Ishikawa (cell line): ENCODE measurements around the gene ADGRL3.
A peak's percentile ranks its signal among the peaks of the same experiment; 100 is the strongest.

Source experiments
- CEBPB ChIP-seq: IDR thresholded peaks from 2 replicates; pipeline ENCODE4 v1.6.1; 2012
- CREB1 ChIP-seq: IDR thresholded peaks from 2 replicates; pipeline ENCODE4 v1.6.1; 2012; ENCODE audit warnings: low read depth
- EGR1 ChIP-seq: IDR thresholded peaks from 2 replicates; pipeline ENCODE4 v1.6.1; 2012
- EP300 ChIP-seq: IDR thresholded peaks from 2 replicates; pipeline ENCODE4 v1.6.1; 2012; ENCODE audit warnings: borderline replicate concordance
- FOXM1 ChIP-seq: IDR thresholded peaks from 2 replicates; pipeline ENCODE4 v1.6.1; 2012; ENCODE audit warnings: low read depth, borderline replicate concordance
- NFIC ChIP-seq: IDR thresholded peaks from 2 replicates; pipeline ENCODE4 v1.6.1; 2012
- RAD21 ChIP-seq: IDR thresholded peaks from 2 replicates; pipeline ENCODE4 v1.6.1; 2012; ENCODE audit warnings: low read depth
- TAF1 ChIP-seq: IDR thresholded peaks from 2 replicates; pipeline ENCODE4 v1.6.1; 2012; ENCODE audit warnings: low read depth, mild to moderate bottlenecking
- TCF12 ChIP-seq: IDR thresholded peaks from 2 replicates; pipeline ENCODE4 v1.6.1; 2012; ENCODE audit warnings: low read depth
- TEAD4 ChIP-seq: IDR thresholded peaks from 2 replicates; pipeline ENCODE4 v1.6.1; 2012
- YY1 ChIP-seq: IDR thresholded peaks from 2 replicates; pipeline ENCODE4 v1.6.1; 2012; ENCODE audit warnings: low read depth
- ZBTB7A ChIP-seq: IDR thresholded peaks from 2 replicates; pipeline ENCODE4 v1.6.1; 2012; ENCODE audit warnings: low read depth
- TF ChIP-seq, protein P1 (sequence below): IDR thresholded peaks from 2 replicates; pipeline ENCODE4 v1.6.1; 2012
- TF ChIP-seq, protein P2 (sequence below): IDR thresholded peaks from 2 replicates; pipeline ENCODE4 v1.6.1; 2012; ENCODE audit warnings: low read depth, mild to moderate bottlenecking
- TF ChIP-seq, protein P3 (sequence below): IDR thresholded peaks from 2 replicates; pipeline ENCODE4 v1.6.1; 2012

The ADGRL3 gene

DNA sequence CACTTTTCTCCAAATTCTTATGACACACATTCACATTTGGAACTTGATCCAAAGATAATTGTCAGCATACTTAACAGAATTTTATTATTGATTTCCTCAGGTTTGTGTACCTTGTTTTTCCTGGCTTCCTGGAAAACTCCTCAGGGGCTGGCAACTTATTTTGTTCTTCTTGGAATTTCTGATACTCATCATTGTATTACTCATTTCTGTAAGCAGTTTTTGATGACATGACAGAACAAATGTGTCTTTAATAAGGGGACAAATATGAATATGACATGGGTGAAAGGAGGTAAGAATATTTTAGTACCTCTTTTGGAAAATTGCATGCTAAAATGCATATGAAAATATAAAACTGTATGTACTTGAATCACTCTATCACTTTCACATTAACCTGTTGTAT lies 237.8 kb downstream of the ADGRL3 start:
- TF ChIP-seq, protein P1, sequence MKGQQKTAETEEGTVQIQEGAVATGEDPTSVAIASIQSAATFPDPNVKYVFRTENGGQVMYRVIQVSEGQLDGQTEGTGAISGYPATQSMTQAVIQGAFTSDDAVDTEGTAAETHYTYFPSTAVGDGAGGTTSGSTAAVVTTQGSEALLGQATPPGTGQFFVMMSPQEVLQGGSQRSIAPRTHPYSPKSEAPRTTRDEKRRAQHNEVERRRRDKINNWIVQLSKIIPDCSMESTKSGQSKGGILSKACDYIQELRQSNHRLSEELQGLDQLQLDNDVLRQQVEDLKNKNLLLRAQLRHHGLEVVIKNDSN = no peak
- no peak for TF ChIP-seq YY1
- TF ChIP-seq FOXM1 = no peak
- TF ChIP-seq TAF1 = no peak
- no peak for TF ChIP-seq NFIC
- TF ChIP-seq EGR1 = no peak

DNA sequence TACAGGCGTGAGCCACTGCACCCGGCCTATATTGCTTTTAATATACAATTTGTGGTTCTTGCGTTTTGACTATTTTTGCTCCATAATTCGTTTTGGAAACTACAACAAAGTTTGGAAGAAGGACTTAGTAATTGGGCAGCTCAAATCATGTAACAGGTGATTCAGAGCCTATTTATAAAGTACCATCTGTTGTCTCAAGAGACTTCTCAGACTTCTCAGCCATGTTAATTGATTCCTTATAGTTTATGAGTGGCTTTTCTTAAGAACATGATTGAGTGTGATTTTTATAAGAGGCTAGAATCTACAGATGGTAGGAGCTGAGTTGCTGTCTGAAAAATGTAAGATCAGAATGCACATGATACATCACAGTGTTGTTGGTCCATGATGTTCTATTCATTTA lies 240.2 kb downstream of the ADGRL3 start:
- TF ChIP-seq ZBTB7A = no peak
- TF ChIP-seq EP300 = no peak
- TF ChIP-seq CEBPB = no peak
- TF ChIP-seq TAF1 = no peak
- no peak for TF ChIP-seq NFIC
- no peak for TF ChIP-seq FOXM1
- TF ChIP-seq CREB1 = no peak
- TF ChIP-seq, protein P1 = no peak
- TF ChIP-seq YY1 = no peak
- TF ChIP-seq TEAD4 = no peak
- no peak for TF ChIP-seq TCF12
- TF ChIP-seq, protein P2, sequence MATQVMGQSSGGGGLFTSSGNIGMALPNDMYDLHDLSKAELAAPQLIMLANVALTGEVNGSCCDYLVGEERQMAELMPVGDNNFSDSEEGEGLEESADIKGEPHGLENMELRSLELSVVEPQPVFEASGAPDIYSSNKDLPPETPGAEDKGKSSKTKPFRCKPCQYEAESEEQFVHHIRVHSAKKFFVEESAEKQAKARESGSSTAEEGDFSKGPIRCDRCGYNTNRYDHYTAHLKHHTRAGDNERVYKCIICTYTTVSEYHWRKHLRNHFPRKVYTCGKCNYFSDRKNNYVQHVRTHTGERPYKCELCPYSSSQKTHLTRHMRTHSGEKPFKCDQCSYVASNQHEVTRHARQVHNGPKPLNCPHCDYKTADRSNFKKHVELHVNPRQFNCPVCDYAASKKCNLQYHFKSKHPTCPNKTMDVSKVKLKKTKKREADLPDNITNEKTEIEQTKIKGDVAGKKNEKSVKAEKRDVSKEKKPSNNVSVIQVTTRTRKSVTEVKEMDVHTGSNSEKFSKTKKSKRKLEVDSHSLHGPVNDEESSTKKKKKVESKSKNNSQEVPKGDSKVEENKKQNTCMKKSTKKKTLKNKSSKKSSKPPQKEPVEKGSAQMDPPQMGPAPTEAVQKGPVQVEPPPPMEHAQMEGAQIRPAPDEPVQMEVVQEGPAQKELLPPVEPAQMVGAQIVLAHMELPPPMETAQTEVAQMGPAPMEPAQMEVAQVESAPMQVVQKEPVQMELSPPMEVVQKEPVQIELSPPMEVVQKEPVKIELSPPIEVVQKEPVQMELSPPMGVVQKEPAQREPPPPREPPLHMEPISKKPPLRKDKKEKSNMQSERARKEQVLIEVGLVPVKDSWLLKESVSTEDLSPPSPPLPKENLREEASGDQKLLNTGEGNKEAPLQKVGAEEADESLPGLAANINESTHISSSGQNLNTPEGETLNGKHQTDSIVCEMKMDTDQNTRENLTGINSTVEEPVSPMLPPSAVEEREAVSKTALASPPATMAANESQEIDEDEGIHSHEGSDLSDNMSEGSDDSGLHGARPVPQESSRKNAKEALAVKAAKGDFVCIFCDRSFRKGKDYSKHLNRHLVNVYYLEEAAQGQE = no peak
- TF ChIP-seq, protein P3, sequence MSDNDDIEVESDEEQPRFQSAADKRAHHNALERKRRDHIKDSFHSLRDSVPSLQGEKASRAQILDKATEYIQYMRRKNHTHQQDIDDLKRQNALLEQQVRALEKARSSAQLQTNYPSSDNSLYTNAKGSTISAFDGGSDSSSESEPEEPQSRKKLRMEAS = no peak
- TF ChIP-seq EGR1 = no peak
- TF ChIP-seq RAD21 = no peak

DNA sequence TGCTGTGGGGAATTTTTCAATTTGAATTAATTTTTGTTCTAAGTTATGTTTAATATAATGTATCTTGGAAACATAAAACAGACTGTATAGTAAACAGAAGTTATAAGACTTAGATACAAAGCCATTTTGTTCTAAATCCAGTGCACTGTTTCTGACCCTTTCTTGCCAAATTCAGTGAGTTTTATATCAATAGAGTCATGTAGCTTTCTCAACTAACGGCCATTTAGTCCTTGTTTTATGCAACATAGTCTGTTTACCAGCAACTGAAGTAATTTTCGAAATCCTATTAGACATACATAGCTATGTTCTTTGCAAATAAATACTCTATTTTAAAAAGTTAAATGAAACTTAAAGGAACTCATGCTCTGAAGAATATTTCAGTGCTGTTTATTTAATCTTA lies 242.8 kb downstream of the ADGRL3 start:
- no peak for TF ChIP-seq TEAD4
- TF ChIP-seq, protein P3 = no peak
- TF ChIP-seq EGR1 = no peak
- no peak for TF ChIP-seq RAD21
- no peak for TF ChIP-seq TCF12
- TF ChIP-seq EP300 = no peak
- TF ChIP-seq, protein P1 = no peak
- TF ChIP-seq CEBPB = no peak
- no peak for TF ChIP-seq TAF1
- no peak for TF ChIP-seq NFIC
- TF ChIP-seq FOXM1 = no peak
- no peak for TF ChIP-seq CREB1
- TF ChIP-seq YY1 = no peak
- no peak for TF ChIP-seq ZBTB7A

DNA sequence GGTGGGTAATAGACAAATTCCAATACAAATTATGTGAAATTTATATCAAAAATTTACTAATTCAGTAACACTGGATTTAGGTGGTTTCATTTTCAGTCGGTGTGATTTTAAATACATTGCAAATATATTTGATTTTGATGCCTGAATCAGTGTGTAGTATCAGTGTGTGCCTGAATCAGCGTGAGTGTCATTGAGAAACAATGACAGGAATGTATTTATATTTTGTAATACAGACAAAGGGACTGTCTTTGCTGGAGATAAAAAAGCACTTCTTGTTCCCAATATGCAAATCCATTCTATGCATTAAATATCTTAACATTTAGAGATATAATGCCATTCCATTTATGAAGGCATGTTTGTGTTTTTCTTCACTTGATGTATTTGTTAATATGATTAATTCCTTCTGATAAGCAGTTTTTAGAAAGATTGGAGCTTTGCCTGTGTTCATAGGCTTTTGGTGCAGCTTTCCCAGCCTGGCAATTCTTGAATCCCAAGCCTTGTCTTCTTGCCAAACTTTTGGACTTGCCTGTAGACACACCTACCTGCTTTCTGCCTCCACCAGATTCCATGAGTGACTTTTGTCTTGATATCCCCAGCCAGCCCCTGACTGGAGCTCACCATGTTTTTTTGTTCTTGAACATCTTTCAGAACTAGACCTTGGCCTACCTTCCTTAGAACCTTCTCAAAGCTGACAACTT lies 243.8 kb downstream of the ADGRL3 start:
- no peak for TF ChIP-seq CREB1
- peak; percentile 56; the same call in 1 of the 2 replicates for TF ChIP-seq TEAD4

DNA sequence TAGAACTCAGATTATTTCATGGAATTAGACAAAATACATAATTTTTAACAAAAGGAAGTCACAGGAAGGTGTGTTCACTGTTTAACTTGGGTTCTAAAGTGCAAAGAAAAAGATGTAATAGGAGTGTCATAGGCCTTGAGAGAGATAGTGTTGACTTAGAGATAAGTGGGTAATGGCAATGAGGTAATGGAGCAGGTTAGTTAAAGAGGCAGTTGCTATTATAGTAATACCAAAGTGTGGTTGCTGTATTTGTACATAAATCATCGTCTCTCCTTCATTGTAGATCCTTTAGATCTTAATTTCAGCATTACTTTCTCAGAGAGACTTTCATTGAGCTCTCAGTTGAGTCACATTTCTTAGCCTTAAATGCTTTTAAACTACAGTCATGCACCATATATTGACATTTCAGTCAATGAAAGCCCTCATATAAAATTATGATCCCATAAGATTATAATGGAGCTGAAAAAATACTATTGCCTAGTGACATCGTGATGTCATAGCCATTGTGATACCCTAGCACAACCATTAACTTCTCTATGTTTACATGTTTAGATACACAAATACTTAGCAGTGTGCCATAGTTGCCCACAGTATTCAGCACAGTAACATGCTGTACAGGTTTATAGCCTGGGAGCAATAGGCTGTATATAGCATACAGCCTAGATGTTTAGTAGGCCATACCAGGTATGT lies 245.4 kb downstream of the ADGRL3 start:
- no peak for TF ChIP-seq FOXM1
- TF ChIP-seq, protein P3 = no peak
- no peak for TF ChIP-seq TCF12
- no peak for TF ChIP-seq YY1
- TF ChIP-seq, protein P2 = no peak
- TF ChIP-seq NFIC = no peak
- no peak for TF ChIP-seq ZBTB7A
- TF ChIP-seq, protein P1 = no peak
- TF ChIP-seq CREB1 = no peak
- no peak for TF ChIP-seq EGR1
- no peak for TF ChIP-seq TAF1
- no peak for TF ChIP-seq CEBPB
- no peak for TF ChIP-seq EP300
- TF ChIP-seq RAD21 = no peak
- no peak for TF ChIP-seq TEAD4
